Measurements from ENCODE around the gene DDAH2.

Gene DDAH2

GRCh38 chr6:31690231-31691077, 38.6 kb downstream of the DDAH2 start:
- DNase-seq (ENCODE audit: low read depth) = no peak

- DNase-seq (ENCODE audit: low read depth) = no peak
Measured at GRCh38 chr6:31689249-31690110, 39.6 kb downstream of the DDAH2 start.

GRCh38 chr6:31687860-31688693, 41.0 kb downstream of the DDAH2 start:
- no peak for DNase-seq (ENCODE audit: low read depth)

GRCh38 chr6:31687321-31687720, 41.8 kb downstream of the DDAH2 start:
- no peak for DNase-seq (ENCODE audit: low read depth)

GRCh38 chr6:31686483-31686882, 42.6 kb downstream of the DDAH2 start:
- no peak for DNase-seq (ENCODE audit: low read depth)

GRCh38 chr6:31683591-31683990, 45.5 kb downstream of the DDAH2 start:
- DNase-seq (ENCODE audit: low read depth) = no peak

- DNase-seq (ENCODE audit: low read depth) = peak; percentile 60
Measured at GRCh38 chr6:31681135-31681671, 47.9 kb downstream of the DDAH2 start.

- DNase-seq (ENCODE audit: low read depth) = peak; percentile 88
Measured at GRCh38 chr6:31680226-31681134, 48.6 kb downstream of the DDAH2 start, which contains the start of gene LY6G5C. TSS of gene LY6G5C (minus strand) at chr6:31681067. CDS start at chr6:31680373, 694 bp downstream.

- DNase-seq (ENCODE audit: low read depth) = no peak
Measured at GRCh38 chr6:31677955-31678354, 51.1 kb downstream of the DDAH2 start.
